B cell (primary cell): ENCODE measurements around the gene CREBBP. TPM values are rescaled to one million over a fixed set of nuclear protein-coding genes. Genes with fewer than 3 reads are reported as not detected.

ENCODE experiments used
- ATAC-seq: fragments of 200-7000 bp; cut with Tn5 transposase; one replicate; pipeline ENCODE4 v1.10.0; 2021; ENCODE audit warnings: low read depth, mild to moderate bottlenecking, moderate number of reproducible peaks, moderate library complexity
- CTCF ChIA-PET: fragments of 350-600 bp; sonication (Branson Sonifier 250); formaldehyde crosslinking; loops from one replicate; lab custom pipeline; 2021; ENCODE audit warnings: antibody characterized with exemption, inconsistent platforms; lab: Charles Lee
- POLR2A ChIA-PET: fragments of 350-600 bp; sonication (Branson Sonifier 250); formaldehyde crosslinking; loops from one replicate; lab custom pipeline; 2021; ENCODE audit warnings: antibody characterized with exemption; lab: Charles Lee
- DNase-seq: peaks from one replicate; pipeline ENCODE4 v3.0.0; 2013
- H2AFZ ChIP-seq: 2 replicates; pipeline ENCODE4 v1.6.1; 2012; ENCODE audit warnings: mild to moderate bottlenecking, low read depth, low read length; ENCODE audit not compliant: insufficient read depth, poor library complexity, severe bottlenecking
- H3K27ac ChIP-seq, 2 donors: 1 replicate in 1 of 2; 2 replicates in 1 of 2; pipeline ENCODE4 v1.5.1; 2012 to 2013; ENCODE audit warnings: low read length in 2 of 2, mild to moderate bottlenecking in 2 of 2, moderate library complexity in 1 of 2
- H3K27me3 ChIP-seq, 4 experiments: fragments of 200-600 bp in 1 of 4; sonication (generic) in 1 of 4; replicated peaks in 1 of 4; 1 replicate in 2 of 4; 2 replicates in 2 of 4; pipeline versions ENCODE4 v1.6.1 to v1.7.0; 2013 to 2016; ENCODE audit warnings: low read length in 3 of 4, mild to moderate bottlenecking in 2 of 4, mixed read lengths in 1 of 4, moderate library complexity in 1 of 4; ENCODE audit not compliant: insufficient read depth in 4 of 4, control insufficient read depth in 3 of 4; ENCODE audit errors: control extremely low read depth in 1 of 4
- H3K36me3 ChIP-seq, 2 experiments: replicated peaks in 1 of 2; 1 replicate in 1 of 2; 2 replicates in 1 of 2; pipeline versions ENCODE4 v1.6.1 to v1.7.1; 2013; ENCODE audit warnings: low read length in 1 of 2; ENCODE audit not compliant: insufficient read depth in 2 of 2, control insufficient read depth in 1 of 2; ENCODE audit errors: control extremely low read depth in 1 of 2, extremely low read depth in 1 of 2
- H3K4me1 ChIP-seq, 2 donors: fragments of 200-600 bp in 1 of 2; sonication (generic) in 1 of 2; 1 replicate in 1 of 2; 2 replicates in 1 of 2; pipeline versions ENCODE4 v1.5.1 to v1.6.1; 2013 to 2017; ENCODE audit warnings: low read length in 2 of 2; ENCODE audit not compliant: control insufficient read depth in 2 of 2, insufficient read depth in 2 of 2
- H3K4me2 ChIP-seq: replicated peaks from 2 replicates; pipeline ENCODE3; 2012; ENCODE audit warnings: mild to moderate bottlenecking, low read depth, low read length; ENCODE audit not compliant: poor library complexity, severe bottlenecking
- H3K4me3 ChIP-seq, 5 experiments: fragments of 200-600 bp in 1 of 5; sonication (generic) in 1 of 5; 1 replicate in 3 of 5; 2 replicates in 2 of 5; pipeline versions ENCODE4 v1.5.1 to v1.7.0; 2011 to 2016; ENCODE audit warnings: low read length in 4 of 5, mild to moderate bottlenecking in 4 of 5, low read depth in 2 of 5, control low read depth in 1 of 5, moderate library complexity in 1 of 5; ENCODE audit not compliant: insufficient read depth in 1 of 5; ENCODE audit errors: control extremely low read depth in 1 of 5, extremely low read depth in 1 of 5
- H3K79me2 ChIP-seq: fragments of 200-600 bp; sonication (generic); one replicate; pipeline ENCODE4 v1.6.0; 2016; ENCODE audit warnings: low read length; ENCODE audit not compliant: control insufficient read depth, insufficient read depth
- H3K9ac ChIP-seq: fragments of 200-600 bp; sonication (generic); 2 replicates; pipeline ENCODE4 v1.6.1; 2017; ENCODE audit warnings: mild to moderate bottlenecking, low read length, moderate library complexity
- H3K9me3 ChIP-seq, 3 donors: one replicate each; pipeline versions ENCODE4 v1.6.1 to v1.7.1; 2013; ENCODE audit warnings: low read length in 2 of 3; ENCODE audit not compliant: control insufficient read depth in 2 of 3, insufficient read depth in 1 of 3; ENCODE audit errors: control extremely low read depth in 1 of 3
- H4K20me1 ChIP-seq: 2 replicates; pipeline ENCODE4 v1.6.0; 2012; ENCODE audit warnings: mild to moderate bottlenecking, low read length; ENCODE audit not compliant: insufficient read depth, control insufficient read depth, poor library complexity, severe bottlenecking
- H3K27ac Mint-ChIP-seq: one replicate; pipeline ENCODE4 v1.8.0; 2021; ENCODE audit warnings: mixed read lengths
- H3K27me3 Mint-ChIP-seq: one replicate; pipeline ENCODE4 v1.8.0; 2021; ENCODE audit warnings: mixed read lengths
- H3K4me1 Mint-ChIP-seq: one replicate; pipeline ENCODE4 v1.8.0; 2021; ENCODE audit warnings: mixed read lengths
- H3K4me3 Mint-ChIP-seq: one replicate; pipeline ENCODE4 v1.8.0; 2021; ENCODE audit warnings: mixed read lengths
- H3K9me3 Mint-ChIP-seq: one replicate; pipeline ENCODE4 v1.8.0; 2022; ENCODE audit warnings: mixed read lengths; ENCODE audit not compliant: insufficient read depth
- CTCF ChIP-seq: fragments of 200-600 bp; IDR thresholded peaks from one replicate; pipeline ENCODE4 v1.8.0; 2022; ENCODE audit warnings: antibody characterized with exemption, mild to moderate bottlenecking
- EZH2 ChIP-seq: IDR thresholded peaks from 2 replicates; pipeline ENCODE4 v1.6.1; 2012; ENCODE audit warnings: borderline replicate concordance, low read depth, mild to moderate bottlenecking, moderate library complexity, low read length; ENCODE audit not compliant: insufficient read depth, poor library complexity, severe bottlenecking
- WGBS: methylation state at CpG from one replicate; pipeline ENCODE4 v1.1.5; 2013; ENCODE audit warnings: missing lambda C conversion rate; ENCODE audit not compliant: insufficient coverage; 5-methylcytosine and 5-hydroxymethylcytosine counted together
- intact Hi-C: fragments of 100-400 bp; cut with micrococcal nuclease; formaldehyde crosslinking; loops from one replicate; pipeline ENCODE4 v1.10.0; 2022
- polyA plus RNA-seq: library from polyadenylated mRNA; depleted of rRNA; stranded (reverse); fragments of >200 nt; gene quantifications from 2 replicates; pipeline ENCODE4 v1.2.3, GENCODE V29; 2012
- total RNA-seq, 2 donors: library from RNA; stranded (reverse); fragments of 120-200 nt in 1 of 2; gene quantifications; 1 replicate in 1 of 2; 2 replicates in 1 of 2; pipeline versions ENCODE4 v1.2.3 to v1.2.4, GENCODE V29; 2013 to 2022

The CREBBP gene
- total and polyA plus RNA-seq, 2 donors (not counting 1 experiment from before 2014, with no cell fraction given): 27.6 to 206 TPM

- ChIA-PET POLR2A (interaction anchor here (0.6 kb wide), 1 partner anchor 95 kb away, joined by 8 read pairs; no protein-coding TSS in a partner anchor), CTCF (no interaction called here)
- H3K4me1 ChIP-seq: no peaks in the 10 kb centered on the region
- H3K79me2 ChIP-seq: peaks cover 44% of the 10 kb centered on the region
- no peak overlapping the region for H3K9ac ChIP-seq
- H3K9me3 Mint-ChIP-seq: no peaks in the 10 kb centered on the region
- TF ChIP-seq CTCF (no peak), EZH2 (no peak)
- no peak overlapping the region for H3K4me3 Mint-ChIP-seq
- H3K27ac Mint-ChIP-seq: no peak overlapping the region
- H4K20me1 ChIP-seq: peaks cover 63% of the 10 kb centered on the region
- 100% methylated on average over 1 of the region's 5 CpGs for WGBS
- ATAC-seq (no peak), DNase-seq (no peak)
- peaks cover 4 to 89% of the 10 kb centered on the region in 2 experiments for H3K36me3 ChIP-seq
- H3K27me3 Mint-ChIP-seq: no peaks in the 10 kb centered on the region
- H2AFZ ChIP-seq: no peak overlapping the region
- H3K27ac ChIP-seq: no peak overlapping the region
- intact Hi-C loops: no loop called here
- no peaks in the 10 kb centered on the region for H3K9me3 ChIP-seq
- no peak overlapping the region for H3K4me3 ChIP-seq
- H3K4me2 ChIP-seq: no peak overlapping the region
- H3K27me3 ChIP-seq: no peaks in the 10 kb centered on the region
- H3K4me1 Mint-ChIP-seq: no peaks in the 10 kb centered on the region
These were observed 125.7 kb downstream of the CREBBP start for GRCh38 chr16:3754772-3755171.

GRCh38 chr16:3754081-3754703 is 126.3 kb downstream of the CREBBP start:
- H3K4me3 Mint-ChIP-seq: no peak overlapping the region
- H3K27me3 Mint-ChIP-seq: no peaks in the 10 kb centered on the region
- peaks cover 4 to 88% of the 10 kb centered on the region in 2 experiments for H3K36me3 ChIP-seq
- H3K27ac Mint-ChIP-seq: no peak overlapping the region
- CTCF ChIA-PET: no interaction called here
- no peak overlapping the region for H3K4me2 ChIP-seq
- intact Hi-C loops: no loop called here
- H2AFZ ChIP-seq: no peak overlapping the region
- no peaks in the 10 kb centered on the region for H3K4me1 ChIP-seq
- no peaks in the 10 kb centered on the region for H3K27me3 ChIP-seq
- POLR2A ChIA-PET: interaction anchor here (0.6 kb wide), 1 partner anchor 95 kb away, joined by 8 read pairs; no protein-coding TSS in a partner anchor
- H4K20me1 ChIP-seq: peaks cover 60% of the 10 kb centered on the region
- no peak overlapping the region for H3K27ac ChIP-seq
- H3K79me2 ChIP-seq: peaks cover 44% of the 10 kb centered on the region
- H3K4me1 Mint-ChIP-seq: no peaks in the 10 kb centered on the region
- no peaks in the 10 kb centered on the region for H3K9me3 Mint-ChIP-seq
- 90% methylated on average over 2 of the region's 4 CpGs for WGBS
- ATAC-seq: no peak
- no peak for TF ChIP-seq CTCF
- no peak for TF ChIP-seq EZH2
- DNase-seq: no peak
- H3K9ac ChIP-seq: no peak overlapping the region
- H3K9me3 ChIP-seq: no peaks in the 10 kb centered on the region
- H3K4me3 ChIP-seq: no peak overlapping the region
